ENCODE data around the gene RAP2B.
"Not testable (repeated sequence)": the region's sequence is repeated elsewhere in the genome, so short reads cannot be mapped to it uniquely, and the experiment has no call there.

Gene RAP2B

DNA sequence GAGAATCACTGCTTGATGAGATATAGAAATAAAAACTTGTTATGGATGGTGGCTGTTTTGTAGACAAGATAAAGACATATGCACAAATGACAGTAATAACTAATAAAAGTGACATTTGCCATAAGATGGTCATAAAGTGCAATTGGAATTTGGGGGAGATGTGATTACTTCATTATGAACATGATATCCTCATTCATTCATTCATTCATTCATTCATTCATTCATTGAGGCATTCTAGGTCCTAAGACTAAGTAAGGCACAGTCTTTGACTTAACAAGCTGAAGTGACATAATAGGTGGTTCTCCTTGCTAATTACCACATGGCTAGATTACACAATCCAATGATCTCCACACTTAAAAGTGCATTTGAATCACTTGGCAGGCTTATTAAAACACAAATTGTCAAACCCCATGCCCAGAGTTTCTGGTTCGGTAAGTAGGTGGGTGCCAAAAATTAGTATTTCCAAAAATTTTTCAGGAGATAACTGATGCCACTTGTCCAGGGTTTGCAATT, 18.9 kb downstream of the RAP2B start:
- H3K9ac ChIP-seq (ENCODE audit: low read length), result no peak overlapping the region
- no peaks in the 10 kb centered on the region for H3K4me1 ChIP-seq (ENCODE audit: control insufficient read depth, insufficient read depth, low read length)
- no peaks in the 10 kb centered on the region for H3K36me3 ChIP-seq (ENCODE audit: control insufficient read depth, insufficient read depth, low read length)
- H3K4me3 ChIP-seq (ENCODE audit: low read length), result no peak overlapping the region
- H3K27me3 ChIP-seq (ENCODE audit: control insufficient read depth, insufficient read depth, low read length), result no peaks in the 10 kb centered on the region
- no peaks in the 10 kb centered on the region for H3K9me3 ChIP-seq (ENCODE audit: control insufficient read depth, low read length)

DNA sequence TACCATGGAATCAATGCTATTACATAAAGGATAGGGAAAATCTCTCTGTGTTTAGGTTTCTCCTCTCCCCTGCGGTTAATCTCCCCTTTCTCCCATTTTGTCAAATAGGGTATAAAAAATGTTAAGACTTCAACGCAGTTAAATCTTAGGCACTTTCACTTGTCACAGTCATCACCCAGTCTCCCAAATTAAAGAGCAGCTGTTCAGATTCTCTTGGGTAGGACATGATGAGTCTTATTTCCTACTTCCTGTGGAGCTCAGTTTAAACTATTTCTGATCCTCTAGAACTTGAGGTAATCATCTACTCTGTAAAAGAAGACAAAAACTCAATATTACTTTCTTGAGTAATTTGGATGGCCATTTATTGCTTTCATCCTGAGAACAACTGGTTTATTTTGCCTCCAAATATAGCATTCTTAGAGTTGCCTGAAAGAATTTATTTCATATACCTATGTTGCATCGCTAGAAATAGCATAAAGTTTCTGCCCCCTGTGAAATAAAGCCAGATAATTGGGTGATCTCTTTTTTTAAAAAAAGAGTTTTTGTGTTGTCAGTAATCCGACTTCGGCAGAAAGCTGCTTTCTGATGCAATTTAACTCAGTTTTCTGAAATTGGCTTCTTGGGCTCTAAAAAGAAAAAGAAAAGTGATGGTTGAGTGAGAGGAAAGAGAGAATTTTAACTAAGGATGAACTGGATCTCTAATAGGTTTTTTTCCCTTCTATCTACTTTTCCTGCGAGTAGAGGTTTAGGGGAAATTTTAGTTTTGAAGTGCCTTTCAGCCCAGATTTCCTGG, 20.7 kb downstream of the RAP2B start:
- H3K9me3 ChIP-seq (ENCODE audit: control insufficient read depth, low read length), result no peaks in the 10 kb centered on the region
- no peaks in the 10 kb centered on the region for H3K27me3 ChIP-seq (ENCODE audit: control insufficient read depth, insufficient read depth, low read length)
- no peaks in the 10 kb centered on the region for H3K4me1 ChIP-seq (ENCODE audit: control insufficient read depth, insufficient read depth, low read length)
- no peaks in the 10 kb centered on the region for H3K36me3 ChIP-seq (ENCODE audit: control insufficient read depth, insufficient read depth, low read length)
- H3K9ac ChIP-seq (ENCODE audit: low read length), result no peak overlapping the region
- no peak overlapping the region for H3K4me3 ChIP-seq (ENCODE audit: low read length)

DNA sequence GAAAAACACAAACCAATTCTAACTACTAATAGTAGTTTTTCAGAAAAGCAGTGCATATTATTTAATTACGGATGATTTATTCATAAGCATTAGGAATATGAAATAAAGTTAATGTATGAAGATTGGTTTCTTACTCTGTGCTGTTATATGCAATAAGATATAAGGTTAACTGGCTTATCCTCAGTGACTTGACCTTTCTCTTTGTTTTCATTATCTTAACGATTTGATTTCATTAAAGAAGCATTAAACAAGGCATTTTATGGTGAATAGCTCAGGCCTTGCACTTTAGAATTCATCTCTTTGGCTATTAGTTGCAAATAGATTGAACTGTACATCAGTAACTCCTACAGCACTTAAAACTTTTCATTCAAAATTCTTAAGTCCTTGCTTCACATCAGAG, 28.9 kb downstream of the RAP2B start:
- no peaks in the 10 kb centered on the region for H3K27me3 ChIP-seq (ENCODE audit: control insufficient read depth, insufficient read depth, low read length)

DNA sequence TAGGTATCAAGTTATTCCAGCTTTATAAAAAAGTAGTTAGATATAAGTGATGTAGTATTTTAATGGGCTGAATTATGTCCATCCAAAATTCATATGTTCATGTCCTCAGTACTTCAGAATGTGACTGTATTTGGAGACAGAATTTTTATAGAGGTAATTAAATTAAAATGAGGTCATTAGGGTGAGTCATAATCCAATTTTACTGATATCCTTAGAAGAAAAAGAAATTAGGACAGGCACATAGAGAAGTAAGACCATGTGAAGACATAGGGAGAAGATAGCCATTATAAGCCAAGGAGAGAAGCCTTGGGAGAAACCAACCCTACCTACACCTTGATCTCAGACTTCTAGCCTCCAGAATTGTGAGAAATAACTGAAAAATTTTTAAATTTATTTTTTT, 30.3 kb downstream of the RAP2B start:
- Histone ChIP-seq H3K9ac (ENCODE audit: low read length) (no peak overlapping the region), H3K36me3 (ENCODE audit: control insufficient read depth, insufficient read depth, low read length) (no peaks in the 10 kb centered on the region), H3K27me3 (ENCODE audit: control insufficient read depth, insufficient read depth, low read length) (no peaks in the 10 kb centered on the region), H3K9me3 (ENCODE audit: control insufficient read depth, low read length) (no peaks in the 10 kb centered on the region), H3K4me3 (ENCODE audit: low read length) (no peak overlapping the region), H3K4me1 (ENCODE audit: control insufficient read depth, insufficient read depth, low read length) (no peaks in the 10 kb centered on the region)

More for the DNA sequence above, 28.9 kb downstream of the RAP2B start:
- H3K36me3 ChIP-seq (ENCODE audit: control insufficient read depth, insufficient read depth, low read length), result no peaks in the 10 kb centered on the region
- no peak overlapping the region for H3K9ac ChIP-seq (ENCODE audit: low read length)
- H3K4me3 ChIP-seq (ENCODE audit: low read length), result no peak overlapping the region
- H3K4me1 ChIP-seq (ENCODE audit: control insufficient read depth, insufficient read depth, low read length), result no peaks in the 10 kb centered on the region
- no peaks in the 10 kb centered on the region for H3K9me3 ChIP-seq (ENCODE audit: control insufficient read depth, low read length)

DNA sequence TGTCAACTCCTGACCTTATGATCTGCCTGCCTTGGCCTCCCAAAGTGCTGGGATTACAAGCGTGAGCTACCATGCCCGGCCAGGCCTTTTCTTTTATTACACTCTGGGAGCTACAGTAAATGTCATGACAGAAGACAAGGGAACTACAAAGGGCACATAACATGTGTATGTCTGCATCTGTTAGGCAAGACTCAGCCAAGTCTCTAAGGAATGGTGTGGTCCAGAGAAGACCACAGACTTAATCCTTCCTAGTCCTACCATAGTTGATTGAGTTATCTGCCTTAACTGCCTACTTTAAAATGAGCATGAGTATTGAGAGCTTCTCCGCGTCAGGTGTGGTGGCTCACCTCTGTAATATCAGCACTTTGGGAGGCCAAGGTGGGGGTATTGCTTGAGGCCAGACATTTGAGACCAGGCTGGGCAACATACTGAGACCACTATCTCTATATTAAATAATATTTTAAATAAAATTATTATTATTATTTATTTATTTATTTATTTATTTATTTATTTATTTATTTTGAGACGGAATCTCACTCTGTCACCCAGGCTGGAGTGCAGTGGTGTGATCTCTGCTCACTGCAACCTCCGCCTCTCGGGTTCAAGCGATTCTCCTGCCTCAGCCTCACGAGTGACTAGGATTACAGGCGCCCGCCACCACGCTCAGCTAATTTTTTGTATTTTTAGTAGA, 31.9 kb downstream of the RAP2B start:
- H3K4me3 ChIP-seq (ENCODE audit: low read length); H3K4me1 ChIP-seq (ENCODE audit: control insufficient read depth, insufficient read depth, low read length); H3K9ac ChIP-seq (ENCODE audit: low read length); H3K27me3 ChIP-seq (ENCODE audit: control insufficient read depth, insufficient read depth, low read length); H3K9me3 ChIP-seq (ENCODE audit: control insufficient read depth, low read length); H3K36me3 ChIP-seq (ENCODE audit: control insufficient read depth, insufficient read depth, low read length): not testable (repeated sequence)

DNA sequence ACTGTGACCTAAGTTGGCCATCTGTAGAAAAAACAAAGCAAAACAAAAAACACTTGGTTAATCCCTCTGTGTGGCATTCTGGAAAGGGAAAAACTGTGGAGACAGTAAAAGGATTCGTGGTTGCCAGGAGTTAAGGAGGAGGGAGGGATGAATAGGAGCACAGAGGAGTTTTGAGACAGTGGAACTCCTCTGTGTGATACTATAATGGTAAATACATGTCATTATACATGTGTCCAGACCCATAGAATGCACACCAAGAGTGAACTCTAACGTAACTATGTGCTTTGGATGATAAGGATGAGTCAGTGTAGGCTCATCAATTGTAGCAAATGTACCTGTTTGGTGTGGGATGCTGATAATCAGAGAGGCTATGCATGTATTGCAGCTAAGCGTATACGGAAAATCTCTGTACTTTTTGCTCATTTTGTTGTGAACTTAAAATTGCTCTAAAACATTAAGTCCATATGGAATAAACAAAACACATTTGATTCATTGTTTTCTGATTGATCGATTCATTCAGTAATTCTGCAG, 33.4 kb downstream of the RAP2B start:
- Histone ChIP-seq H3K9ac (ENCODE audit: low read length) (no peak overlapping the region), H3K4me1 (ENCODE audit: control insufficient read depth, insufficient read depth, low read length) (no peaks in the 10 kb centered on the region), H3K9me3 (ENCODE audit: control insufficient read depth, low read length) (no peaks in the 10 kb centered on the region), H3K36me3 (ENCODE audit: control insufficient read depth, insufficient read depth, low read length) (no peaks in the 10 kb centered on the region), H3K27me3 (ENCODE audit: control insufficient read depth, insufficient read depth, low read length) (no peaks in the 10 kb centered on the region), H3K4me3 (ENCODE audit: low read length) (no peak overlapping the region)

DNA sequence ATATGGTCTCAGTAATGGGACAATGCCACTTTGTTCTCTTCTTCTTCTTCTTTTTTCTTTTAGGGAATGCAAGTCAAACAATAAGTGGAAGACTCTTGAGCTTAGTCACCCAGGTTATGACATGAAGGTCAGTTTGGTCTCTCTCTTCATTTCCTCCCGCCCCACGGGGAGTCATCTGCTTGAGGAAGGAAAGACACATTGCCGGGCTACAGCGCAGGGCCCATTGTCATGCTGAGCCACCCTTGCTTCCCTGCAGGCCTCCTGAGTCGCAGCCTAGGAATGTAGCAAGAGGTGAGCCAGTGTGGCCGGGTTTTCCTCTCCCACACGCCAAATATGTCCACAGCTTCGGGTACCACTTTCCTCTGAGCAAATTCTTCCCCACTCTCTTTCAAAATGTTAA, 47.6 kb downstream of the RAP2B start:
- Histone ChIP-seq H3K9me3 (ENCODE audit: control insufficient read depth, low read length) (no peaks in the 10 kb centered on the region), H3K27me3 (ENCODE audit: control insufficient read depth, insufficient read depth, low read length) (no peaks in the 10 kb centered on the region), H3K4me1 (ENCODE audit: control insufficient read depth, insufficient read depth, low read length) (no peaks in the 10 kb centered on the region), H3K9ac (ENCODE audit: low read length) (no peak overlapping the region), H3K4me3 (ENCODE audit: low read length) (no peak overlapping the region), H3K36me3 (ENCODE audit: control insufficient read depth, insufficient read depth, low read length) (no peaks in the 10 kb centered on the region)

DNA sequence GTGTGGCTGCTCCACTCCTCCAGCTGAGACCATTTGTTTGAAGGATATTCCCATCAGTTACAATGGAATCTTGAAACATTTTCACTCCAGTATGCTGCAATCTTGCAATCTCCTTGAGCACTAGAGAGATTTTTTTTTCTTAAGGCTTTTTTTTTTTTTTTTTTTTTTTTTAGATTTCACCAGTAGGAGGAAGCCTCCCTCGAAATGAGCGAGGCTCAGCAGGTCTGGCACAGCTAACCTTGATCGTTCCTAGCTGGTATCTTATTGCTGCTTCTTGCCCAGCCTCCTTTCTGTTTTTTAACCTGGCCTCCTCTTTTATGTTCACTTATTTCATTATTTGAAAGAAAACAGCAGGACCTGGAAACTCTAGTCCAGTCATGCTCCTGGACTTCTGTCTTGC, 48.1 kb downstream of the RAP2B start:
- Histone ChIP-seq H3K9me3 (ENCODE audit: control insufficient read depth, low read length) (no peaks in the 10 kb centered on the region), H3K9ac (ENCODE audit: low read length) (no peak overlapping the region), H3K4me3 (ENCODE audit: low read length) (no peak overlapping the region), H3K4me1 (ENCODE audit: control insufficient read depth, insufficient read depth, low read length) (no peaks in the 10 kb centered on the region), H3K36me3 (ENCODE audit: control insufficient read depth, insufficient read depth, low read length) (no peaks in the 10 kb centered on the region), H3K27me3 (ENCODE audit: control insufficient read depth, insufficient read depth, low read length) (no peaks in the 10 kb centered on the region)

DNA sequence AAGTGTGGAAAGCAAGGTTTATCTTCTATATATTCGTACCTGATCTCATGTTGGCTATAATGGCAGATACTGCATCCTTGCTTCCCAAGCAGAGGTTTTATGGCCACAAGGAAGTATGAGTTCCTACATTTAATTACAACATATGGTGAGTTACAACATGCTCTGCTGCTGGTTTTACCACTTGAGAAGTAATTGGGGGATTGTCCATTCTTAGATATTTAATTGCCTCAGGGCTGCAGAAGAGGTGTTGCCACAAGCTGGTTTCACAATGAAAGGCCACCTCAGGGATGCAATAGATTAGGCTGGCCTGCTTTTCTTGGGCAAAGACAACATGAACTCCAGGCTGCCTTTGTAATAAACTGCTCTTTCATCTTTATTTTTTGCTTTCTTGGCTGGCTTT, 48.6 kb downstream of the RAP2B start:
- Histone ChIP-seq H3K4me1 (ENCODE audit: control insufficient read depth, insufficient read depth, low read length) (no peaks in the 10 kb centered on the region), H3K4me3 (ENCODE audit: low read length) (no peak overlapping the region), H3K36me3 (ENCODE audit: control insufficient read depth, insufficient read depth, low read length) (no peaks in the 10 kb centered on the region), H3K9ac (ENCODE audit: low read length) (no peak overlapping the region), H3K9me3 (ENCODE audit: control insufficient read depth, low read length) (no peaks in the 10 kb centered on the region), H3K27me3 (ENCODE audit: control insufficient read depth, insufficient read depth, low read length) (no peaks in the 10 kb centered on the region)

DNA sequence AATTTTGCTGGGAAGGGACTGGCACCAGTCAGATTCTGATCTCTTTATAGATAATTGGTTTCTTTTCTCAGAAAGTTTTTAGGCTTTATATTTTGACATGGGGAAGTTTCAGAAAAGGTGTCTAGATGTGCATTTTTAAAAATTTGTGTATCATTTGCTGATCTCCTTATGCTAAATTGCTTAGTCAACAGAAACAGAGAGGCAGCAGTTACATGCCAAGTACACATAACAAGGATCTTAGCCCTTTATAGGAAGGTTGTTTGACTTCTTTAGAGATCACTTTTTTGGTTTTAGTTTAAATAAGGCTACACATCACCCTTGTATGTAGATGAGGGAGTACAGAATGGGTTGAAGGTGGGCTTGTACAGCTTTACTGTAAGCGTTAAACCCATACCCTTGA, 53.5 kb downstream of the RAP2B start:
- Histone ChIP-seq H3K4me1 (ENCODE audit: control insufficient read depth, insufficient read depth, low read length) (no peaks in the 10 kb centered on the region), H3K27me3 (ENCODE audit: control insufficient read depth, insufficient read depth, low read length) (no peaks in the 10 kb centered on the region), H3K36me3 (ENCODE audit: control insufficient read depth, insufficient read depth, low read length) (no peaks in the 10 kb centered on the region), H3K9me3 (ENCODE audit: control insufficient read depth, low read length) (no peaks in the 10 kb centered on the region), H3K9ac (ENCODE audit: low read length) (no peak overlapping the region), H3K4me3 (ENCODE audit: low read length) (no peak overlapping the region)

DNA sequence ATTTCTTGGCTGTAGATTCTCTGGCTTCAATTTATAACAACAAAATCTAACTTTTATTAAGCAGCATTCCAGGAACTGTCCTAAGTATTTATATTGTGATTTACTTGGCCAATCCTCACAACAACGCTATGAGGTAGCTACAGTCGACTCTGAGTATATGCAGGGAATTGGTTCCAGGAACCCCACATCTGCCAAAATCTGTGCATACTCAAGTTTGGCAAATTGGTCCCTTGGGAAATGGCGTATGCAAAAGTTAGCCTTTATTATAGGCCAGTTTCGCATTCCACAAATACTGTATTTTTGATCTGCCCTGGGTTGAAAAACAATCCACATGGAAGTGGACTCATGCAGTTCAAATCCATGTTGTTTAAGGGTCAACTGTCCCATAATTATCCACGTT, 53.9 kb downstream of the RAP2B start:
- no peaks in the 10 kb centered on the region for H3K36me3 ChIP-seq (ENCODE audit: control insufficient read depth, insufficient read depth, low read length)
- H3K9me3 ChIP-seq (ENCODE audit: control insufficient read depth, low read length), result no peaks in the 10 kb centered on the region
- no peak overlapping the region for H3K4me3 ChIP-seq (ENCODE audit: low read length)
- H3K27me3 ChIP-seq (ENCODE audit: control insufficient read depth, insufficient read depth, low read length), result no peaks in the 10 kb centered on the region
- no peak overlapping the region for H3K9ac ChIP-seq (ENCODE audit: low read length)
- H3K4me1 ChIP-seq (ENCODE audit: control insufficient read depth, insufficient read depth, low read length), result no peaks in the 10 kb centered on the region

DNA sequence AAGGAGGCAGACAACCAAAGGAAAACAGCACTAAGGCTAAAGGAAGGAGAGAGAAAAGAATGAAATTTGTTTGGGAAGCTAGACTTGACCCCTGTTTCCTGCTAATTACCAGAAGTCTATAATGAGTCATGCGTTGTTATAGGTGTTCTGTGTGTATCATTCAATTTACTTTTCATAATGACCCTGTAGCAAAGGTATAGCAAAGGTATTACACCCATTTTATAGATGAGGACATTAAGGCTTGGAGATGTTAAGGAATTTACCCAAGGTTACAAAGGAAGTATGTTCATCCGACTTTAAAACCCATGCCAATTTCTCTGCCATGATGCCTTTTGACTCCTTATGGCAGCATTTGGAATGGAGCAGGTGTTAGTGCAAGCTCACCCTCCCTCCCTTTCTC, 54.9 kb downstream of the RAP2B start:
- Histone ChIP-seq H3K36me3 (ENCODE audit: control insufficient read depth, insufficient read depth, low read length) (no peaks in the 10 kb centered on the region), H3K9me3 (ENCODE audit: control insufficient read depth, low read length) (no peaks in the 10 kb centered on the region), H3K9ac (ENCODE audit: low read length) (no peak overlapping the region), H3K4me3 (ENCODE audit: low read length) (no peak overlapping the region), H3K27me3 (ENCODE audit: control insufficient read depth, insufficient read depth, low read length) (no peaks in the 10 kb centered on the region), H3K4me1 (ENCODE audit: control insufficient read depth, insufficient read depth, low read length) (no peaks in the 10 kb centered on the region)

Measured in mucosa of stomach (tissue), 1 donor.